H1 (cell line): Measurements from ENCODE around the gene CFAP74. TPM values are rescaled to one million over a fixed set of nuclear protein-coding genes. Genes with fewer than 3 reads are reported as not detected.

ENCODE experiments used
- CTCF ChIA-PET: fragments of 300-600 bp; sonication (Branson Sonifier 250); formaldehyde crosslinking; loops from one replicate; lab custom pipeline; 2021; ENCODE audit not compliant: partially characterized antibody; lab: Charles Lee
- POLR2A ChIA-PET: fragments of 300-600 bp; sonication (Branson Sonifier 250); formaldehyde crosslinking; loops from one replicate; lab custom pipeline; 2021; ENCODE audit warnings: inconsistent platforms; ENCODE audit not compliant: partially characterized antibody; lab: Charles Lee
- DNase-seq, 2 experiments: peaks; one replicate each; pipeline versions ENCODE4 v3.0.0 to v3.0.0-alpha.2; 2010 to 2022; ENCODE audit warnings: low spot score in 2 of 2, low read depth in 1 of 2, mixed read lengths in 1 of 2
- FAIRE-seq: peaks from 2 replicates; lab custom pipeline; 2011; peaks lifted over from hg19 to GRCh38; lab: Jason Lieb, UNC
- H2AFZ ChIP-seq: 2 replicates; pipeline ENCODE4 v1.8.1; 2012; ENCODE audit warnings: low read length, inconsistent platforms
- H2AK5ac ChIP-seq: 2 replicates; pipeline ENCODE4 v1.6.1; 2013; ENCODE audit warnings: low read depth, low read length
- H2BK120ac ChIP-seq: replicated peaks from 2 replicates; pipeline ENCODE3; 2013; ENCODE audit warnings: low read depth, low read length, inconsistent platforms
- H2BK12ac ChIP-seq: 2 replicates; pipeline ENCODE4 v1.6.1; 2013; ENCODE audit warnings: low read depth, low read length
- H2BK15ac ChIP-seq: 2 replicates; pipeline ENCODE4 v1.6.1; 2013; ENCODE audit warnings: low read length
- H2BK20ac ChIP-seq: 2 replicates; pipeline ENCODE4 v1.6.1; 2013; ENCODE audit warnings: low read length
- H2BK5ac ChIP-seq: 2 replicates; pipeline ENCODE4 v1.6.1; 2013; ENCODE audit warnings: low read depth, low read length
- H3K14ac ChIP-seq: 2 replicates; pipeline ENCODE4 v1.6.1; 2013; ENCODE audit warnings: inconsistent platforms; ENCODE audit not compliant: insufficient read length
- H3K18ac ChIP-seq: 2 replicates; pipeline ENCODE4 v1.6.1; 2013; ENCODE audit warnings: low read length; ENCODE audit errors: extremely low read depth
- H3K23ac ChIP-seq: 2 replicates; pipeline ENCODE4 v1.6.1; 2013; ENCODE audit warnings: inconsistent platforms; ENCODE audit not compliant: insufficient read length
- H3K23me2 ChIP-seq: 2 replicates; pipeline ENCODE4 v1.6.1; 2013; ENCODE audit warnings: low read depth, low read length
- H3K27ac ChIP-seq: 2 replicates; pipeline ENCODE4 v1.6.1; 2011; ENCODE audit warnings: low read depth, low read length, inconsistent platforms
- H3K27me3 ChIP-seq, 4 experiments: replicated peaks in 1 of 4; 1 replicate in 1 of 4; 2 replicates in 3 of 4; pipeline versions ENCODE4 v1.6.1 to v1.8.1; 2011 to 2013; ENCODE audit warnings: low read length in 3 of 4, mild to moderate bottlenecking in 3 of 4, inconsistent platforms in 2 of 4, mixed read lengths in 2 of 4, moderate library complexity in 1 of 4; ENCODE audit not compliant: control insufficient read depth in 3 of 4, insufficient read depth in 3 of 4; ENCODE audit errors: extremely low read depth in 1 of 4
- H3K36me3 ChIP-seq, 4 experiments: 2 replicates each; pipeline versions ENCODE4 v1.6.1 to v1.8.1; 2011 to 2013; ENCODE audit warnings: mild to moderate bottlenecking in 4 of 4, low read length in 3 of 4, moderate library complexity in 2 of 4, control low read depth in 1 of 4, inconsistent platforms in 1 of 4; ENCODE audit not compliant: insufficient read depth in 4 of 4, control insufficient read depth in 2 of 4
- H3K4ac ChIP-seq: replicated peaks from 2 replicates; pipeline ENCODE3; 2013; ENCODE audit warnings: low read length, low read depth, mixed read lengths, inconsistent platforms; ENCODE audit not compliant: insufficient read length
- H3K4me1 ChIP-seq, 4 experiments: replicated peaks in 1 of 4; 1 replicate in 1 of 4; 2 replicates in 3 of 4; pipeline versions ENCODE4 v1.6.1 to v1.8.1; 2011 to 2013; ENCODE audit warnings: low read length in 3 of 4, inconsistent platforms in 2 of 4, mixed read lengths in 1 of 4; ENCODE audit not compliant: insufficient read depth in 4 of 4, control insufficient read depth in 3 of 4
- H3K4me2 ChIP-seq, 2 experiments: 2 replicates each; pipeline versions ENCODE4 v1.6.1 to v1.8.1; 2011 to 2013; ENCODE audit warnings: low read depth in 2 of 2, low read length in 2 of 2, control low read depth in 1 of 2, inconsistent platforms in 1 of 2, mild to moderate bottlenecking in 1 of 2; ENCODE audit not compliant: insufficient read depth in 1 of 2
- H3K4me3 ChIP-seq, 4 experiments: fragments of 200-600, 300-600 bp in 1 of 4; sonication (generic), shearing (Covaris generic), sonication (Bioruptor Twin) in 1 of 4; 2 replicates each; pipeline versions ENCODE4 v1.5.1 to v1.8.1; 2011 to 2016; ENCODE audit warnings: low read length in 4 of 4, low read depth in 3 of 4, control low read depth in 2 of 4, inconsistent platforms in 2 of 4, mild to moderate bottlenecking in 2 of 4, mixed read lengths in 1 of 4, moderate library complexity in 1 of 4; ENCODE audit not compliant: insufficient read depth in 2 of 4; ENCODE audit errors: extremely low read depth in 1 of 4
- H3K56ac ChIP-seq: replicated peaks from 2 replicates; pipeline ENCODE3; 2013; ENCODE audit warnings: low read depth, mild to moderate bottlenecking, mixed read lengths, low read length, inconsistent platforms; ENCODE audit not compliant: insufficient read length
- H3K79me1 ChIP-seq: 2 replicates; pipeline ENCODE4 v1.6.1; 2013; ENCODE audit warnings: low read depth, low read length, control low read depth
- H3K79me2 ChIP-seq, 2 experiments: 2 replicates each; pipeline versions ENCODE4 v1.6.1 to v1.8.1; 2012 to 2013; ENCODE audit warnings: low read length in 2 of 2, mild to moderate bottlenecking in 2 of 2, inconsistent platforms in 1 of 2; ENCODE audit not compliant: insufficient read depth in 2 of 2, control insufficient read depth in 1 of 2
- H3K9ac ChIP-seq, 4 experiments: replicated peaks in 1 of 4; 1 replicate in 1 of 4; 2 replicates in 3 of 4; pipeline versions ENCODE4 v1.6.1 to v1.8.1; 2011 to 2013; ENCODE audit warnings: low read depth in 3 of 4, low read length in 3 of 4, control low read depth in 2 of 4, mild to moderate bottlenecking in 2 of 4, moderate library complexity in 2 of 4, inconsistent platforms in 1 of 4; ENCODE audit errors: extremely low read depth in 1 of 4
- H3K9me3 ChIP-seq, 2 experiments: 2 replicates each; pipeline versions ENCODE4 v1.6.1 to v1.8.1; 2012 to 2013; ENCODE audit warnings: mild to moderate bottlenecking in 2 of 2, moderate library complexity in 2 of 2, control low read depth in 1 of 2, inconsistent platforms in 1 of 2, low read depth in 1 of 2, low read length in 1 of 2, mixed read lengths in 1 of 2; ENCODE audit not compliant: insufficient read depth in 2 of 2
- H4K20me1 ChIP-seq, 2 experiments: replicated peaks in 1 of 2; 2 replicates each; pipeline versions ENCODE3 to v1.8.1; 2011 to 2013; ENCODE audit warnings: inconsistent platforms in 2 of 2, low read length in 2 of 2, mild to moderate bottlenecking in 1 of 2; ENCODE audit not compliant: insufficient read depth in 2 of 2, control insufficient read depth in 1 of 2
- H4K5ac ChIP-seq: 2 replicates; pipeline ENCODE4 v1.6.1; 2013; ENCODE audit warnings: low read length, low read depth, mixed read lengths, inconsistent platforms; ENCODE audit not compliant: insufficient read length
- H4K8ac ChIP-seq: 2 replicates; pipeline ENCODE4 v1.8.0; 2013; ENCODE audit warnings: mild to moderate bottlenecking, moderate library complexity, low read length, inconsistent platforms; ENCODE audit not compliant: insufficient read depth; ENCODE audit errors: extremely low read depth
- H4K91ac ChIP-seq: replicated peaks from 2 replicates; pipeline ENCODE3; 2013; ENCODE audit warnings: low read length, mixed read lengths, inconsistent platforms; ENCODE audit not compliant: insufficient read length
- BCL11A ChIP-seq, 2 experiments: IDR thresholded peaks; one replicate each; pipeline ENCODE4 v1.6.1; 2011; ENCODE audit warnings: low read depth in 2 of 2, low read length in 2 of 2, mild to moderate bottlenecking in 2 of 2
- BRCA1 ChIP-seq: IDR thresholded peaks from 2 replicates; pipeline ENCODE4 v1.6.1; 2012; ENCODE audit warnings: low read depth, low read length, improper control_type of control experiment
- CHD1 ChIP-seq: IDR thresholded peaks from 2 replicates; pipeline ENCODE4 v1.6.1; 2012; ENCODE audit warnings: low read depth, low read length, improper control_type of control experiment
- CTCF ChIP-seq, 3 experiments: IDR thresholded peaks; 1 replicate in 2 of 3; 2 replicates in 1 of 3; pipeline versions ENCODE4 v1.5.1 to v1.6.1; 2011; ENCODE audit warnings: low read length in 3 of 3, mild to moderate bottlenecking in 3 of 3, inconsistent platforms in 2 of 3, low read depth in 1 of 3, moderate library complexity in 1 of 3; ENCODE audit not compliant: insufficient read depth in 1 of 3; ENCODE audit errors: control extremely low read depth in 1 of 3
- EGR1 ChIP-seq: IDR thresholded peaks from 2 replicates; pipeline ENCODE4 v1.6.1; 2011; ENCODE audit warnings: low read depth, low read length, borderline replicate concordance
- JUN ChIP-seq: IDR thresholded peaks from 2 replicates; pipeline ENCODE4 v1.6.1; 2011; ENCODE audit warnings: low read depth, mild to moderate bottlenecking, improper control_type of control experiment, low read length
- JUND ChIP-seq: IDR thresholded peaks from 2 replicates; pipeline ENCODE4 v1.6.1; 2011; ENCODE audit warnings: mild to moderate bottlenecking, improper control_type of control experiment, low read length
- POLR2A ChIP-seq, 2 experiments: IDR thresholded peaks; 1 replicate in 1 of 2; 2 replicates in 1 of 2; pipeline ENCODE4 v1.6.1; 2011; ENCODE audit warnings: low read depth in 2 of 2, low read length in 2 of 2, mild to moderate bottlenecking in 2 of 2; ENCODE audit errors: control extremely low read depth in 1 of 2
- SP1 ChIP-seq: IDR thresholded peaks from 2 replicates; pipeline ENCODE4 v1.6.1; 2011; ENCODE audit warnings: low read depth, low read length
- TCF12 ChIP-seq: IDR thresholded peaks from 2 replicates; pipeline ENCODE4 v1.6.1; 2011; ENCODE audit warnings: low read depth, mild to moderate bottlenecking, low read length
- TEAD4 ChIP-seq: IDR thresholded peaks from 2 replicates; pipeline ENCODE4 v1.6.1; 2012; ENCODE audit warnings: low read depth, low read length, inconsistent platforms, mixed read lengths
- YY1 ChIP-seq: IDR thresholded peaks from 2 replicates; pipeline ENCODE4 v1.6.1; 2011; ENCODE audit warnings: low read depth, mild to moderate bottlenecking, low read length
- WGBS, 2 experiments: shearing (Covaris generic) in 1 of 2; methylation state at CpG; one replicate each; pipeline versions ENCODE4 v1.1.6 to v1.1.7; 2013 to 2015; ENCODE audit warnings: low lambda C conversion rate in 2 of 2, mixed read lengths in 2 of 2, inconsistent platforms in 1 of 2, low coverage in 1 of 2, missing lambda C conversion rate in 1 of 2; ENCODE audit not compliant: insufficient replicate concordance in 2 of 2, insufficient coverage in 1 of 2, insufficient read length in 1 of 2; ENCODE audit errors: extremely low coverage in 1 of 2, missing lambda C conversion rate in 1 of 2; 5-methylcytosine and 5-hydroxymethylcytosine counted together
- polyA plus RNA-seq, 7 experiments: library from polyadenylated mRNA; depleted of rRNA in 3 of 7; stranded (reverse) in 5 of 7; unstranded in 2 of 7; fragments of >200 nt in 5 of 7; fragments of 200-250 nt in 2 of 7; gene quantifications; 1 replicate in 5 of 7; 2 replicates in 1 of 7; 4 replicates in 1 of 7; pipeline versions ENCODE4 v1.2.1 to v1.2.3, GENCODE V29; 2011 to 2013; ENCODE audit warnings: missing spikeins in 2 of 7, mixed read lengths in 2 of 7
- total RNA-seq: library from RNA; stranded (reverse); fragmentation: NEBNext Ultra II Directional; extraction: Animal tissue kit (Norgen Biotek cat#: 25700); gene quantifications from 2 replicates; pipeline ENCODE4 v1.2.1, GENCODE V29; 2021

The CFAP74 gene
- total and polyA plus RNA-seq, 2 of the 8 experiments (the other 6 are each of a cell fraction or from before 2014, with no cell fraction given) = 0.09 to 0.20 TPM

- Histone ChIP-seq H2AK5ac (no peak overlapping the region), H4K20me1 (peaks cover 0 to 8% of the 10 kb centered on the region in 2 experiments), H3K23ac (no peak overlapping the region), H3K4ac (no peak overlapping the region), H3K4me1 (peaks cover 0 to 3% (median 3%) of the 10 kb centered on the region in 4 experiments; a peak in 4 of 7 replicates), H3K9me3 (peaks cover 6 to 7% of the 10 kb centered on the region in 2 experiments; a peak in 2 of 4 replicates), H3K27ac (no peak overlapping the region), H3K23me2 (no peaks in the 10 kb centered on the region; the same call in 1 of the 2 replicates), H3K79me2 (no peaks in the 10 kb centered on the region), H4K5ac (no peak overlapping the region), H4K8ac (no peak overlapping the region; the same call in 1 of the 2 replicates), H4K91ac (no peak overlapping the region), H2BK20ac (no peak overlapping the region), H3K18ac (no peak overlapping the region), H2BK120ac (no peak overlapping the region), H3K27me3 (no peaks in the 10 kb centered on the region), H2AFZ (no peak overlapping the region), H3K36me3 (no peaks in the 10 kb centered on the region; a peak in 1 of 8 replicates), H3K9ac (no peak overlapping the region), H3K79me1 (peaks cover 5% of the 10 kb centered on the region), H3K14ac (no peak overlapping the region), H3K4me3 (no peak overlapping the region), H3K56ac (no peak overlapping the region), H2BK5ac (no peak overlapping the region), H2BK15ac (no peak overlapping the region), H3K4me2 (no peak overlapping the region), H2BK12ac (no peak overlapping the region)
- CTCF ChIA-PET = interaction anchor here (0.6 to 15.6 kb wide), 12 partner anchors 11 to 323 kb away, joined by 3 to 249 read pairs (median 4); no protein-coding TSS in a partner anchor
- WGBS, 2 experiments = 89% methylated on average over 33 of the region's 38 CpGs; no CpG with 5 or more reads in 1 of the 2 experiments
- DNase-seq (no peak), FAIRE-seq (no peak)
- POLR2A ChIA-PET = no interaction called here
- TF ChIP-seq TEAD4 = no peak
- no peak for TF ChIP-seq JUN
- TF ChIP-seq CHD1 = no peak
- TF ChIP-seq YY1 = no peak
- no peak for TF ChIP-seq CTCF (IDR thresholded peaks at IDR 0.05; ENCODE audit: control extremely low read depth in 1 of 3, insufficient read depth in 1 of 3, low read depth in 1 of 3, low read length in 3 of 3)
- TF ChIP-seq POLR2A (IDR thresholded peaks at IDR 0.05; ENCODE audit: control extremely low read depth in 1 of 2, low read depth in 2 of 2, low read length in 2 of 2) = no peak
- no peak for TF ChIP-seq JUND
- TF ChIP-seq BCL11A (IDR thresholded peaks at IDR 0.05; ENCODE audit: low read depth in 2 of 2, low read length in 2 of 2) = no peak
- TF ChIP-seq BRCA1 = no peak
- TF ChIP-seq EGR1 = no peak
- no peak for TF ChIP-seq TCF12
- TF ChIP-seq SP1 = no peak
Observed at GRCh38 chr1:1966071-1966740, 37.4 kb downstream of the CFAP74 start.
